Anterior cingulate cortex (tissue), 58 donors: ENCODE measurements around the gene TANC1.

Source experiments
- DNase-seq, 58 donors: peaks; one replicate each; lab custom pipeline; 2025; lab: John Stamatoyannopoulos, UW

TANC1 gene

DNA sequence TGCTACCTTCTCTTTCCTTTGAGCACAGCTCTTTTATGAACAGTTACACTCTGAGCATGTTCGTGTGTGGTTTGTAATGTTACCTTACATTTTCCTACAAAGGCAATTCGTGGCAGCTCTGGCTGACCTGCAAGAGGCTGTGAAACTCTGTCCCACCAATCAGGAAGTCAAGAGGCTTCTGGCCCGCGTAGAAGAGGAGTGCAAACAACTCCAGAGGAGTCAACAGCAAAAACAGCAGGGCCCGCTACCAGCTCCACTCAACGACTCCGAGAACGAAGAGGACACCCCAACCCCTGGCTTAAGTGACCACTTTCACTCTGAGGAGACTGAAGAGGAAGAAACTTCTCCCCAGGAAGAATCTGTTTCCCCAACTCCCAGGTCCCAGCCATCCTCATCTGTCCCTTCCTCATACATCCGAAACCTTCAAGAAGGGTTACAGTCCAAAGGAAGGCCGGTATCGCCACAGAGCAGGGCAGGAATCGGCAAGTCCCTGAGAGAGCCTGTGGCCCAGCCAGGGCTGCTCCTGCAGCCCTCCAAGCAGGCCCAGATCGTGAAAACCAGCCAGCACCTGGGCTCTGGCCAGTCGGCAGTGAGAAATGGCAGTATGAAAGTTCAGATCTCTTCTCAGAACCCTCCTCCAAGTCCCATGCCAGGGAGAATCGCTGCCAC is 261.2 kb downstream of the TANC1 start:
- no peak for DNase-seq

DNA sequence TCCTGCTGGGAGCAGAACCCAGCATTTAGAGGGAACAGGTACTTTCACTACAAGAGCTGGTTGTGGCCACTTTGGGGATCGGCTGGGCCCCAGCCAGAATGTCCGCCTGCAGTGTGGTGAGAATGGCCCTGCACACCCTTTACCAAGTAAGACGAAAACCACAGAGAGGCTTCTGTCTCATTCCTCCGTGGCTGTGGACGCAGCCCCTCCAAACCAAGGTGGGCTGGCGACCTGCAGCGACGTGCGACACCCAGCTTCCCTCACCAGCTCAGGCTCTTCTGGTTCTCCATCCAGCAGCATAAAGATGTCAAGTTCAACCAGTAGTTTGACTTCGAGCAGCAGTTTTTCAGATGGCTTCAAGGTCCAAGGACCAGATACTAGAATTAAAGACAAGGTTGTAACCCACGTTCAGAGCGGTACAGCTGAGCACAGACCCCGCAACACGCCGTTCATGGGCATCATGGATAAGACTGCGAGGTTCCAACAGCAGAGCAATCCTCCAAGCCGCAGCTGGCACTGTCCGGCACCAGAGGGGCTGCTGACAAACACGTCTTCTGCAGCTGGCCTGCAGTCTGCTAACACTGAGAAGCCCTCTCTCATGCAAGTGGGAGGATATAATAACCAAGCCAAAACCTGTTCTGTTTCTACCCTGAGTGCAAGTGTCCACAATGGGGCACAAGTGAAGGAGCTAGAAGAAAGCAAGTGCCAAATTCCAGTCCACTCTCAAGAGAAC is 261.9 kb downstream of the TANC1 start:
- peak in 13 of 58 donors; percentile 5 to 45 (median 28) for DNase-seq

DNA sequence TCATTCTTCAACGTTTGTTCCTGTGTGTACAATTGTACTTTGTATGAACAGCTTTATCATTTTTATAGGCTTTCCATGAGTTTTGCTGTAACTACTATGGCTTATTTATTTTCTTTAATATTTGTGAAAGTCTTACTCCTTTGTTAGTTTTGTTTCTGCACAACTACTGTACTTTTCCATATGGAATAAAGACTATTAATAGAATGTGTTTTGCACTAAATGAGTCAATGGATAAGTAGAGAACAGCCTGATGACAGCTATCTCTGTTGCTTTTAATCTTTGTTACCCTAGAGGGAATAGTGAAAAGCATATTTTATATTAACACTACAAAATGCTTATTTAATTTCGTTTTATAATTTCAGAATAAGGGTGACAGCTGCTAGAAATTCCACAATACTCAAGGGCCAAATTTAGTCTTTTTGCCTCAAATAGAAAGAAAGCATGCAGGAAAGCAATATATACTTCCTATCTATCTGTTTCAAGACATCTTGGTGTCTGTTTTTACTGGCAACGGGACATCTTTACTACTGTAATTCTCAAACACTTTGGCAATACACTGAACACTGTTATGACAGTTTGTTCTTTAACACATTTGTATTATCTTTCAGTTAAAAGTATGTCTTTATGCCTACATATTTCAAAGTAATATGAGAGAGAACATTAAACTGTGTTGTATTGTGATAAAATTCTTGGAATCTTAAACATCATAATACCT is 264.2 kb downstream of the TANC1 start:
- DNase-seq, result no peak

DNA sequence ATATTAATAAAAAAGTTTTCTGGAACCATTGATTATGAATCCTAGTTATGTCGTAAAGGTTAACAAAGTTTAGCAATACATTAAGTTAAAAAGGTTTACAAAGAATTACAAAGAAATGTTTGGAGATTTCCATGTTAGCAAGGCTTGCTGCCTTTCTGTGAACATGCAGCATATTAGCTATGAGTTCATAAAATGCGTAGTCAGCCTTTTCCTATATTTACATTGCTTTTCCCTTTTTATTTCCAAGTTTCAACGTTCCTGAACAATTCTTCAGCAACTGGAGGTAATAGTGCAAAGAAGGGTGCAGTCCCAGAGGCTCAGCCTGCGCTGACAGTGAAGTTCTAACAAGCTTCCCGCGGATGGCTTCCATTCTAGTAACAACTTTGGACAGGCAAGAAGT is 266.4 kb downstream of the TANC1 start:
- DNase-seq, result no peak

DNA sequence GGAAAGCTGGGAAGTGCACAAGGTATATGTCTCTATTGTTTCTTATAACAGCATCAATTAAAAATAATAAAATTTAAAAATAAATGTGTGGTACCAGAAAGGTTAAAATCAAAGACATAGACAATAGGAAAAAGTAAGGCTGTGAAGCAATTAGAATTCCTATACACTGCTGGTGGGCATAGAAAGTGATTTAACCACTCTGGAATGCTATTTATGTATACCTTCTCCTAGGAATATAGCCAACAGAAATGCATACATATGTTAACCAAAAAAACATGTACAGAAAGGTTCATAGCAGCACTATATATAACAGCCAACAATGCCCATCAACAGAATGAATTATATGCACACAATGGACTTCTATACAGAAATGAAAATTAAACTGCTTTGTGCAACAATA is 275.1 kb downstream of the TANC1 start:
- DNase-seq, result no peak

DNA sequence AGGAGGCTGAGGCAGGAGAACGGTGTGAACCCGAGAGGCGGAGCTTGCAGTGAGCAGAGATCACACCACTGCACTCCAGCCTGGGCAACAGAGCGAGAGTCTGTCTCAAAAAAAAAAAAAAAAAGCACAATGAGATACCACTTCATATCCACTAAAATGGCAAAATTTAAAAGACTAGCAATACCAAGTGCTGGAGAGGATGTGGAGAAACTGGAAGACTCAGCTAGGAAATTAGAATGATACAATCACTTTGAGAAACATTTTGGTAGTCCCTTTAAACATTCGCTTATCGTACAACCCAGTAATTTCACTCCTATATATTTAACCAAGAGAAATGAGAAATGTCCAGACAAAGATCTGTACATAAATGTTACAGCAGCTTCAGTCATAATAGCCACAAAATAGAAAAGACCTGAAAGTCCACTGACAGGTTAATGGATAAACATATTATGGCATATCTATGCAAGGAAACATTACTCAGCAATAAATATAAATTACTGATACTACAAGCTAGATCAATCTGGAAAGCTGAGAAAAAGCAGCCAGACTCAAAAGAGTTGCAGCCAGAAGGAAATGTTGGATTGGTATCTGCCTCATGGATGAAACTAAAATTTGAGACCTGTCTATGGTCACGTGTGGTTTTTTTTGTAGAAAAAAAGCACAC is 278.0 kb downstream of the TANC1 start:
- no peak for DNase-seq

DNA sequence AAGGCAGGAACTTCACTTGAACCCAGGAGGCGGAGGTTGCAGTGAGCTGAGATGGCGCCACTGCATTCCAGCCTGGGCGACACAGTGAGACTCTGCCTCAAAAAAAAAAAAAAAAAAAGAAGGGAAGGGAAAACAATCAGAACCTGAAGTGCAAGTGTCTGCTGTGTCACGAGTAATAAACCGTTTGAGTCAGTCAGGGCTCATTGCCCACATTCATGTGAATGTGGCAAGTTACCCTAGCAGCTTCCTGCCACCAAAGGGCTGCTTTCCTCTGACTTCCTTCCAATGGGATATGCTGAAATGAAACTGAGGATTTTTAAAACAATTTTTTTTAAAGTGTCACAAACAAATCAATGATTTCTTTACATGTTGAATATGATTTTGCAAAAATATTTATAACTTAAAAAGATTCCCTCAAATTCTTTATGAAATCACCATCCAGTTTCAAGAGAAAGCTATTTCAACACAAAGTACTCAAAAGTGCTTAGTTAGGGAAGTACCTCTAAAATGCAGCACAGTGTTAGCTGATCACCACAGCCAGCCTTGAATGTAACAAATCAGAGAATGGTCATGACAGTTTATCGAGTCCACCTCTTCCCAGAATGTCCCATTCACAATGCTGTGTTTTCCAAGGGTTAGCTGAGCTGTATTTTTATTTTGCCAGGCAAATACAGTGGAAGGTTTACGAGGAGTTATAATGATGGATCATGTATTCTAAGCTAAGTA is 281.7 kb downstream of the TANC1 start:
- DNase-seq, result peak in 34 of 58 donors; percentile 5 to 69 (median 35)

DNA sequence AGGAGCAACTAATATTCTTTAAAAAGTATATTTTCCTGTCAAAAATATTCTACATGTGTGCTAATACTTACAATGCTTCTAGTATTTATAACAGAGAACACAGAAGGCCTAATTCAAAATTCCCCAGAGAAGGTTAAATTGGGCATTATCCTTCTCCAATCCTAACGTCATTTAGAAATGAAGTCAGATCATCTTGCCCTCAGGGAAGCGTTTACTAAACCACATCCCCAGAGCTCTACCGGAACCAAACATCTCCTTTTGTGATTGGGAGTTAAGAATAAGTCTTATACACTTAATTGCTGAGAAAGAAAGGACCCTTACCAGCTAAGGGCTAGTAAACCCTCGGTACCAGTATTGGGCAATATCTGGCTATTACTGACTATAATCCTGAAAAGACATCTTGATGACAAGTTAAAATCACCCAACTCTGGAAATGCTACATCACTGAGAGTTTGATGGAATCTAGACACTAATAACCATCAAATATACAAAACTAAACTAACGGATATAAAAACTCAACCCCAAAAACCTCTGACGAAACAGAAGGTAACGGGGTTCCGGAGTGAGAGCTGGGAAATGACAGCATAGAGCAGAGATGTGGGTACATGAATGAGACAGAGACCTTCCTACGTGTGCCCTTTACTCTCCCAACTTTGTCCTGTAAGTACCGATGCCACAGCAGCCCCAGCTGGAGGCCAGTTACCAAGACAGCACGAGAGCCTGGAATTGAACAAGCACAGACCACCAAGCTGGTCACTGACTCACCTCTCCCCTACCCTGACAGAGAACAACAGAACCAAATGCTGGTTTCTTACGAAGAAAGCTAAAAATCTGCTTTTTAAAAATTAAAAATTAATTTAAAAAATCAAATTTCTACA is 283.1 kb downstream of the TANC1 start:
- DNase-seq, result no peak

DNA sequence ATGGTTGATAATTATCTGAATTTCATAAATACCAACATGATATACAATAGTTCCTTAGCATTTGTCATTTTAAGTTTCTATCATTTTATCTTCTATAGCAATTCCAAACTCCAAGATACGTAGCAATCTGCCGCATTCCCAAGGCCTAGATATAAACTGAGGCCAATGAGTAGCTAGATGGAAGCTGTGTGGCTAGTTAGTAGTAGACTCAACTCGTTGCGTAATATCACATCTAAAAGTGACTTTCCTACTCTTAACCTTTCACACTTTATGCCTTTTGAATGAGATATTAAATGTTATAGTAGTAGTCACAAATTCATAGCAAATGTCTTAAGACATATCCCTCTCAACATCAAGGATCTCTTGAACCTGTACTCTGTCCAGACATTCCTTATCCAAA is 284.5 kb downstream of the TANC1 start:
- DNase-seq, result no peak

DNA sequence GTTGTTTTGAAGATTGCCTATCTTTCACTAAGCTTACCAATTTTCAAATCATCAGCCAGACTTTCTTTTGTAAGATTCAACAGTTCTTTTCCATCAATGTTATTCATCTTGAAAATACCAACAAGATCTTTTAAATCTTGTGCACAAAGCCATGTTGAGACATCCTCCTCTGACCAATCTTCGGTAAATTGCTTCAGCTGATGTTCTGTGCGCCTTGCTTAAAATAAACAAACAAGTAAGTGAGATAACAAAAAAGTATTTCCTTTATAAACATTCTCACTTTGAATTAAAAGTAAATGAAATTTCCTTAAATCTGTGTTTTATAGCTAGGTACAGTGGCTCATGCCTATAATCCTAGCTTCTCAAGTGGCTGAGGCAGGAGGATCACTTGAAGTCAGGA is 287.7 kb downstream of the TANC1 start:
- DNase-seq, result no peak

DNA sequence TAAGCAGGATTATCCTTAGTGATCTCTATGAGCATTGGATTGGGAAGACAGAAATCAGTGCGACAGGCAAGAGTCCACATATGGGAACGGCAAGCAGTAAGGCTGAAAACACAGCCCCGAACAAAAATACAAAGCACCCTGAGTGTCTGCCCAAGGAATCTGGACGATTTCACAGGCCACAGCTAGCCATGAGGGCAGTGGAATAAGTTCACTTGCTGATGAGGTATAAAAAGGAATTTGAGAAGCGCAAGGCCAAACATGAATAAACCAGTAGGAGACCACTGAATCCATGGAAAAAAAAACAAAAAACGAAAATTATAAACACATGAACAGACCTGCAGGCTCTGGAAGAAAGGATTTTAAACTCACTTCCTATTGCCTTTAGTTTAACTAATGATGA is 293.8 kb downstream of the TANC1 start:
- DNase-seq, result no peak

DNA sequence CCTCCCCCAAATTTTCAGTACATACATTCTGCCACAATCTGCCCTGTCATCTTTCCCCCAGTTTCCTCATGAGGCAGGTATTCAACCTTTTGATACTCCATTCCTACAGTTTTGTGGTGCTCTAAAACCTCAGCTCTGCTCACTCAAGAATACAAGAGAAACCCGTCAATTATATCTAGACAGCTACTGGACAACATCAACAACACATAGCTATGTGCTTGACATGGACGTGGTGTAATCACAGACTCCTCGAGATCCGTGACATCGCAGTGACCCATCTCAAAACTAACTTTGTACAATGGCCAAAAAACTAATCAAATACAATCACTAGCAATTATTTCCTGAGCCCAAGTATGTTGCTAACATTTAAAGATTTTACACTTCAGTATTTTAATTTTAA is 294.5 kb downstream of the TANC1 start:
- no peak for DNase-seq

DNA sequence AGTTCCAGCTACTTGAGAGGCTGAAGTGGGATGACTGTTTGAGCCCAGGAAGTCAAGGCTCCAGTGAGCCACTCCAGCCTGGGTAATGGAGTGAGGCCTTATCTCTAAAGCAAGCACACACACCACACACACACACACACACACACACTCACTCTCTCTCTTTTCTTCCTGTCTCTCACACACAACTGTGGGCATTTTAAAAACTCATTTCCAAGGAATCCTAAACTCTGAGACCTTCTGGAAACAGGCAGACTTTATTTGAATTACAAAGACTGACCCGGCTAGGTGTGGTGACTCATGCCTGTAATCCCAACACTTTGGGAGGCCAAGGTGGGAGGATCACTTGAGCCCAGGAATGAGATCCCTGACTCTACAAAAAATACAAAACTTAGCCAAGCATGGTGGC is 296.7 kb downstream of the TANC1 start:
- DNase-seq, result no peak

DNA sequence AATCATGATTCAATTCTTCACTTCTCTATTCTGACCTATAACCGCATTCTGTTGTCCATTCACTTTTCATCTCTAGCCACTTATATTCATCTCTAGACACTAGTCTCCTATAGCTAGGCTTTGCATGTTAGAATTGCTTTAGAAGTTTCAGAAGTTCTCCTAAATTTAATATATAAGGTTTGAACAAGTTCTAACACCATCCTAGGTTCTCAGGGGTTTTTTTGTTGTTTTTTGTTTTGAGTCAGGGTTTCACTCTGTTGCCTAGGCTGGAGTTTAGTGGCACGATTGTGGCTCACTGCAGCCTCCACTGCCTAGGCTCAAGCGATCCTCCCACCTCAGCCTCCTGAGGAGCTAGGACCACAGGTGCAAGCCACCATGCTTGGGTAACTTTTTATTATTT is 298.1 kb downstream of the TANC1 start:
- no peak for DNase-seq

DNA sequence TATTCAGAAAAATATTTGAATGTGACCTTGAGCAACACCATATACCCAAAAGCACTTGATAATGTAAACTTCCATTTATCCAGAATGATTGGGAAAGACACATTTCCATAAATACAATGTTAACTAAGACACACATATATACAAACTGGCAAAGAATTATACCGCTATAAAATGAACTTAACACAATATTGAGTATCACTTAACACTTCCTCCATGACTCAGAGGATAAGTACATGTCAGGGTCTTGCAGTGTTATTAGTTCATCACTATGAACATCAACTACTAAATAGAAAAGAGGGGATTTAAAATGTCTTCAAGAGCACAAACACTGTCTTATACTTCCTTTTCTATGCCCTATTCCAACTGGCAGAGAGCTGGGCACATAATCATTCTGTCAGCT is 299.5 kb downstream of the TANC1 start:
- no peak for DNase-seq

DNA sequence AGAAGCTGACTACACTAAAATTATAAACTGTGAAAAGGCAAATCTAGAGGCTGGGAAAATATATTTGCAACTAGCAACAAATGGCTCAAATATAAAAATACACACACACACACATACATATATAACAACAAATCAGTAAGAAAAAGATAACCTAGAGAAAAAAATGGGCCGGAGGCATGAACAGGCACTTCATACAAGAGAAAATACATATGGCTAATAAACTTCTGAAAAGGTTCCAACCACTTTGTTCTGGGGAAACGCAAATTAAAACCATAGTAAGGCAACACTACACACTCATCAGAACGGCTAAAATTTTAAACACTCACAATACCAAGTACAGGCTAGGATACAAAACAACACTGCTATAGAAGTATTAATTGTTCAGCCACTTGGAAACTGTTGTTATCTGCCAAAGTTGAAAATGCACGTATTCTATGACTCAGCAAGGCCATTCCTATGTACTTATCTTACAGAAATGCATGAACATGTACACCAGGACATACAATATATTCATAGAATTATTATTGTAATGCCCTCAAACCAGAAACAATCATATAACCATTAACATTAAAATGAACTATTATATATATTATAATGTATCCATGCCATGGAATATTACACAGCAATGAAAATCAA is 302.4 kb downstream of the TANC1 start:
- DNase-seq, result no peak

DNA sequence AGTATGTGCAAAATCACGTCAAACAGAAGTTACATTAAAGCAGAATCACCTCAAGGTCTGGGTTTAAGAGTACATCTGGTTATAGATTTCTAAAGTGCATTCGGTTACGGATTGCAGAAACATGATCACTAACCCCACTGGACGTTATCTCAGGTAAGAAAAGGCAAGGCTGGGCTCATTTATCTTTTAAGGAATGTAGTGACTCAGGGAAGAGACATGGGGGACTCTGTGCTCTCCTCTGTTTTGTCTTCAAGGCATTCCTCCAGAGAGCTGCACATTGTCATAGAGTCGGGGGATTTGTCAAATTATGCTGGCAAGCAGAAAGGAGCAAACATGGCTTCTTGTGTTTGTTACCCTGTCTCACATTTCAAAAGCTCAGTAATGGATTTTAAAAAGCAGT is 303.7 kb downstream of the TANC1 start:
- DNase-seq, result no peak

DNA sequence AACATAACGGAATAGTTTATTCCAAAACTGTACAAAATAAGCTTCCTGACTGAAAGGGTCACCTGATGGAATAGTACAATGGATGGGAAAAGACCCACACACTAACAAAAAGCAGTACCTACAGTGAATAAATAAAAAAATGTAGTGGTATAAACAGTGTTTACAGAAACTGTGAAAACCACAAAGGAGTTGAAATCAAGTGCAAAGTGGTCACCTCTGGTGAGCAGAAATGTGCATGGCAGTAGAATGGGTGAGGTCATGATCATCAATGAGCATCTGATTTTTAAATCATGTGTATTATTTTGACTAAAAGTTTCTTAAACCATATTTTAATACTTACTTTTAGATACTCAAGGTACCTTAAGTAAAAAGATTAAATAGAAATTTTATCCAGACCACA is 306.7 kb downstream of the TANC1 start:
- DNase-seq, result no peak

DNA sequence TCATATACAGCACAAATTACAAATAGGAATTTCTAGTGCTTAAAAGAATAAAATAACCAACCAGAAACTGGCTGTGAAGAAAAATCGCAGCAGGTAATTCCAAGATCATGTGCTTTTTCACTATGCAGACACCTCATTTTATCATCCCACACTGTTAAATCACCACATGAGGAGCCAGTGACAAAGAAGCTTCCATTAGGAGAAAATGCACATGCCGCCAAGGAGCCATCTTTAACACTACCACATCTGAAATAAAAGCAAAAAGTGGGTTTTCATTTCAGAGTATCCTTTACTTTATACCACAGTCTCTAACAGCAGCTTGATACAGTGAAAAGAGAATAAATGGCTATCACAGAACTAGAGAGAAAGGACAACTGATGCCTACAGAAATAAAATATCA is 311.3 kb downstream of the TANC1 start:
- no peak for DNase-seq
